22Rv1 (cell line): ENCODE data around the gene UBR4.

Experiments used
- CTCF ChIP-seq: fragments of 450-650 bp; IDR thresholded peaks from 2 replicates; pipeline ENCODE4 v1.5.1; 2017; ENCODE audit warnings: mild to moderate bottlenecking
- ZFX ChIP-seq: fragments of 450-650 bp; IDR thresholded peaks from 2 replicates; pipeline ENCODE4 v1.6.1; 2017; ENCODE audit warnings: antibody characterized with exemption, borderline replicate concordance

GRCh38 chr1:19208710-19209438 lies 1.2 kb downstream of the UBR4 start:
- no peak for TF ChIP-seq CTCF
- TF ChIP-seq ZFX = no peak
